Ishikawa (cell line): ENCODE data around the gene ZEB2.

Experiments
- CEBPB ChIP-seq: IDR thresholded peaks from 2 replicates; pipeline ENCODE4 v1.6.1; 2012
- RAD21 ChIP-seq: IDR thresholded peaks from 2 replicates; pipeline ENCODE4 v1.6.1; 2012; ENCODE audit warnings: low read depth
- TAF1 ChIP-seq: IDR thresholded peaks from 2 replicates; pipeline ENCODE4 v1.6.1; 2012; ENCODE audit warnings: low read depth, mild to moderate bottlenecking
- TF ChIP-seq, protein P1 (sequence below): IDR thresholded peaks from 2 replicates; pipeline ENCODE4 v1.6.1; 2012
- TF ChIP-seq, protein P2 (sequence below): IDR thresholded peaks from 2 replicates; pipeline ENCODE4 v1.6.1; 2012
- TF ChIP-seq, protein P3 (sequence below): IDR thresholded peaks from 2 replicates; pipeline ENCODE4 v1.6.1; 2012; ENCODE audit warnings: low read depth, mild to moderate bottlenecking

DNA sequence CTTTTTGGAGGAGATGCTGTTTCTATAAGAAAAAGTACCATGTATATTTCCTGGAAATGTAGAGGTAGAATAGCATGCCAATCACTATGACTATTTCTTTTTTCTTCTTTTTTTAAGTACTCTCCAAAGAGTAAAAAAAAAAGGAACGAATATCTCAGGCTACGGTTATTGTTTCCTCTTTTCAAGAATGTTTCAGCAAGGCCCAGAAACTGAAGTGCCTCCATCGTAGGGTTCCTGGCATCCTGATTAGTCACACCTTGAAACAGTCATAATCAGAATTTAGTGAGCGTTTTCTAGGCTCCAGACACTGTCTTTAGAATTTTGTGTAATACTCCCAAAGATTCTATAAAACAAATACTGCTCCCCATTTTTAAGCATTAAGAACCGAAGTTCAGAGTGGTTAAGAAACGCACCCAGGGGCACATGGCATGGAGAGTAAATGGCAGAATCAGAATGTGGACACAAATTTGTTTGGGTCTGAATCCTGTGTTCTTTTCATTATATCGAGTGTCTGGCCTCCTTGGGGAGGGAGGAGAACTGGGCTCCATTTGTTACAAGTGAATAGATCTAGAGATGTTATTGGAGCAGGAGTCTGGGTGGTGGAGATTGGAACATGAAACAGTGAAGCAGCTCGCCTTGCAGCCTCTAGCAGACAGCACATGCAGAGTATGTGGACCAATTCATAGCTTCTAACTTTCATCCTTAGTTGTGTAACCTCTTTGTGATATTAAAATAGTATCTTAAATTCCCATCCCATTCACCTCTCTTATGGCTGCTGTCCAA lies 26.7 kb downstream of the ZEB2 start:
- TF ChIP-seq, protein P1, sequence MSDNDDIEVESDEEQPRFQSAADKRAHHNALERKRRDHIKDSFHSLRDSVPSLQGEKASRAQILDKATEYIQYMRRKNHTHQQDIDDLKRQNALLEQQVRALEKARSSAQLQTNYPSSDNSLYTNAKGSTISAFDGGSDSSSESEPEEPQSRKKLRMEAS = no peak
- no peak for TF ChIP-seq TAF1
- TF ChIP-seq CEBPB = no peak
- TF ChIP-seq RAD21 = no peak
- TF ChIP-seq, protein P2, sequence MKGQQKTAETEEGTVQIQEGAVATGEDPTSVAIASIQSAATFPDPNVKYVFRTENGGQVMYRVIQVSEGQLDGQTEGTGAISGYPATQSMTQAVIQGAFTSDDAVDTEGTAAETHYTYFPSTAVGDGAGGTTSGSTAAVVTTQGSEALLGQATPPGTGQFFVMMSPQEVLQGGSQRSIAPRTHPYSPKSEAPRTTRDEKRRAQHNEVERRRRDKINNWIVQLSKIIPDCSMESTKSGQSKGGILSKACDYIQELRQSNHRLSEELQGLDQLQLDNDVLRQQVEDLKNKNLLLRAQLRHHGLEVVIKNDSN = no peak
- TF ChIP-seq, protein P3, sequence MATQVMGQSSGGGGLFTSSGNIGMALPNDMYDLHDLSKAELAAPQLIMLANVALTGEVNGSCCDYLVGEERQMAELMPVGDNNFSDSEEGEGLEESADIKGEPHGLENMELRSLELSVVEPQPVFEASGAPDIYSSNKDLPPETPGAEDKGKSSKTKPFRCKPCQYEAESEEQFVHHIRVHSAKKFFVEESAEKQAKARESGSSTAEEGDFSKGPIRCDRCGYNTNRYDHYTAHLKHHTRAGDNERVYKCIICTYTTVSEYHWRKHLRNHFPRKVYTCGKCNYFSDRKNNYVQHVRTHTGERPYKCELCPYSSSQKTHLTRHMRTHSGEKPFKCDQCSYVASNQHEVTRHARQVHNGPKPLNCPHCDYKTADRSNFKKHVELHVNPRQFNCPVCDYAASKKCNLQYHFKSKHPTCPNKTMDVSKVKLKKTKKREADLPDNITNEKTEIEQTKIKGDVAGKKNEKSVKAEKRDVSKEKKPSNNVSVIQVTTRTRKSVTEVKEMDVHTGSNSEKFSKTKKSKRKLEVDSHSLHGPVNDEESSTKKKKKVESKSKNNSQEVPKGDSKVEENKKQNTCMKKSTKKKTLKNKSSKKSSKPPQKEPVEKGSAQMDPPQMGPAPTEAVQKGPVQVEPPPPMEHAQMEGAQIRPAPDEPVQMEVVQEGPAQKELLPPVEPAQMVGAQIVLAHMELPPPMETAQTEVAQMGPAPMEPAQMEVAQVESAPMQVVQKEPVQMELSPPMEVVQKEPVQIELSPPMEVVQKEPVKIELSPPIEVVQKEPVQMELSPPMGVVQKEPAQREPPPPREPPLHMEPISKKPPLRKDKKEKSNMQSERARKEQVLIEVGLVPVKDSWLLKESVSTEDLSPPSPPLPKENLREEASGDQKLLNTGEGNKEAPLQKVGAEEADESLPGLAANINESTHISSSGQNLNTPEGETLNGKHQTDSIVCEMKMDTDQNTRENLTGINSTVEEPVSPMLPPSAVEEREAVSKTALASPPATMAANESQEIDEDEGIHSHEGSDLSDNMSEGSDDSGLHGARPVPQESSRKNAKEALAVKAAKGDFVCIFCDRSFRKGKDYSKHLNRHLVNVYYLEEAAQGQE = no peak
